ENCODE data around the gene GRK3. TPM values are rescaled to one million over a fixed set of nuclear protein-coding genes. Genes with fewer than 3 reads are reported as not detected.

The GRK3 gene
- total RNA-seq, 2 experiments from 2014 or later = 7.5 to 8.6 TPM

DNA sequence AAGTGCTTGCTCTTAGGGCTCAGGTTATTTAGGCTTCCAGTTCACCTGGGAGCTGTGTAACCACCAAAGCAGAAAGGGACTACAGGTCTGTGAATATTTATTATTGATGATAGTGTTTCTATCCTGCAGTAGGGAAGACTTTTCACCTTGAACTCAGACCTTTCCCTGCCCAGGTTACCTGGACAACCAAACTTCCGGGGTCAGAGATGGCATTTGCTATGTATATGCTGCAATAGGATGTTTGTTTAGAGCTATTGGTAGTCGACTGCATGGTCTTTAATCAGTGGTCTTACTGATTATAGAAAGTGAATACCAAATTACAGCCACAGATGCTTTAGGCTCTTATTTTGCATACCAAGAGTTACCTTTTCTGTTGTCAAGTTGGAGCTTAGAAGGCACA, 94.9 kb downstream of the GRK3 start:
- Mint-ChIP-seq H3K27me3 (no peaks in the 10 kb centered on the region), H3K36me3 (no peaks in the 10 kb centered on the region), H3K4me1 (ENCODE audit: low read depth) (no peaks in the 10 kb centered on the region), H3K27ac (no peak overlapping the region), H3K9me3 (no peaks in the 10 kb centered on the region), H3K4me3 (no peak overlapping the region)
- intact Hi-C loops (cut with micrococcal nuclease) = no loop called here
- no peak for DNase-seq
- CTCF ChIA-PET = no interaction called here
- POLR2A ChIA-PET = no interaction called here

DNA sequence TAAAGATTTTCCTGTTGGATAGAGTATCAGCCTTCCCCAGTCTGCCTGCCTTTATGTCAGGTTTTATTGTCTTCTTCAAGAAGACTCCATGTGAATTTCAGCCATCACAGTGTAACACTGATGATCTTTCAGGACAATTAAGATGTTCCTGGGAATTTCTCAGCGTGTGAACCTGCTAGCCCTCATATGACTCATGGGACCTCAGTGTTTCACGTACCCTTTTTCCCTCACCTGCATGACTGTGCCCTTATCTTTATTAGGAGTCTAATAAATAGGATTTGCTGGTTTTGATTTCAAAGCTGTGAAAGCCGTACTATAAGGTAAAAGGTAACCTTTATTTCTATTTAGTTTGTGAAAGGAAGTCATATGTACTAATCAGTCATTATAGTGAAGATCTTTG, 95.9 kb downstream of the GRK3 start:
- DNase-seq = no peak
- H3K27ac Mint-ChIP-seq = no peak overlapping the region
- no peaks in the 10 kb centered on the region for H3K27me3 Mint-ChIP-seq
- CTCF ChIA-PET = no interaction called here
- H3K9me3 Mint-ChIP-seq = no peaks in the 10 kb centered on the region
- intact Hi-C loops (cut with micrococcal nuclease) = no loop called here
- no peaks in the 10 kb centered on the region for H3K4me1 Mint-ChIP-seq (ENCODE audit: low read depth)
- H3K4me3 Mint-ChIP-seq = no peak overlapping the region
- no peaks in the 10 kb centered on the region for H3K36me3 Mint-ChIP-seq
- POLR2A ChIA-PET = no interaction called here

DNA sequence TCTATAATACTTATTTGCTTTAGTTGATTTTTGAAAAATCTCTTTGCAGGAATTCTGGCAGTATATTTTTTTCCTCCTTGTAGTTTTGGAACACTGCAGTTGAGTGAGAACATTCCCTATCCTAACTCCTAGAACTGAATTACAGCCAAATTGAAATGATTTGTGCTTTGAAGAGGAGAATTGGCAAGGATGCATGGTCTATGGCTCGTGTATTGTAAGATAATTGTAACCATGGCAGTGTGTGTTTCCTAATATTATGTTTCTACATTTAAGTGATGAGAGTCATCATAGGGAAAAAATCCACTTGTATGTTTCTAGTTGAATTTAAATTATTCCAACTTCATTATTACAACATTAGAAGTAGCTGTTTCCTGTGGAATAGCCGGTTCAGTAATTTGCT, 96.6 kb downstream of the GRK3 start:
- no peak overlapping the region for H3K27ac Mint-ChIP-seq
- POLR2A ChIA-PET = no interaction called here

DNA sequence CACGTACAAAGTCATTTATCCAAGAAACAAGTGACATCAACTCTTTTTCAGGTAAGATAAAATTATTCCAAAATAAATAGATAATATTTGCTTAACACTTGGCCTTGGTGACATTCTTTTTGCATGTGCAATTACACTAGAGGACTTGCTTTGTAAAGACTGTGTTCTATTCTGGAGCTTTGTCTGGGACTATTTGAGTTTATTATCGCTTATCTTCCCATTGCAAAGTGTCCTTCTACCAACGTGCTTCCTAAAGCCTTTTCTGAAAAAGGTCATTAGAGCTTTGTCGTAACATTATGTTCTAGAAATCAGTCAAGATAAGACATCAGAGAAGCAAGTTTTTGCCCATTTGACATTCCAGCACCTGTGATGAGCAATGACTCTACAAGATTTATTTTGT, 99.2 kb downstream of the GRK3 start:
- no peak for DNase-seq
- ChIA-PET CTCF (no interaction called here), POLR2A (no interaction called here)
- no peak overlapping the region for H3K27ac Mint-ChIP-seq
- H3K9me3 Mint-ChIP-seq = no peaks in the 10 kb centered on the region
- H3K27me3 Mint-ChIP-seq = no peaks in the 10 kb centered on the region
- no peaks in the 10 kb centered on the region for H3K4me1 Mint-ChIP-seq (ENCODE audit: low read depth)
- no peaks in the 10 kb centered on the region for H3K36me3 Mint-ChIP-seq
- H3K4me3 Mint-ChIP-seq = no peak overlapping the region
- intact Hi-C loops (cut with micrococcal nuclease) = no loop called here

More for the DNA sequence above, 96.6 kb downstream of the GRK3 start:
- Mint-ChIP-seq H3K36me3 (no peaks in the 10 kb centered on the region), H3K4me3 (no peak overlapping the region), H3K27me3 (no peaks in the 10 kb centered on the region), H3K9me3 (no peaks in the 10 kb centered on the region), H3K4me1 (ENCODE audit: low read depth) (no peaks in the 10 kb centered on the region)
- intact Hi-C loops (cut with micrococcal nuclease) = no loop called here
- DNase-seq = no peak
- CTCF ChIA-PET = no interaction called here

DNA sequence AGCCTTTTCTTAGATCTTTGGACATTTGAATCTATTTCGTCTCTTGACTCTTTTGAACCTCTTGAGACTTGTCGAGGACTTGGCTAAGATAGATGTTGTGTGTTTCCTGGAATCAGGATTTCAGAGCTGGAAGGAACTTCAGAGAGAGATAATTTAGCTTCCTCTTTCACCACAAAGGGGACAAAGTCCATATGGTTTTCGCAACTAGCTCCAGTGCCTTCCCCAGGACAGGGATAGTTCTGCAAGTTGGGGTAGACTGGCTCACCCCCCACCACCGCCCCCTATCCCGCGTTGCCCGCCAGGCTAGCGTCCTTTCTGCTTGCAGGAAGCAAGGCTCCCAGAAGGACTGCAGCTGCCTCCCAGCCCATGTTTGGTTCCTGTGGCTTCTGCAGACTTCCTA, 101.8 kb downstream of the GRK3 start:
- H3K27ac Mint-ChIP-seq = no peak overlapping the region
- H3K9me3 Mint-ChIP-seq = no peaks in the 10 kb centered on the region
- H3K27me3 Mint-ChIP-seq = no peaks in the 10 kb centered on the region
- DNase-seq = no peak
- ChIA-PET POLR2A (no interaction called here), CTCF (no interaction called here)
- intact Hi-C loops (cut with micrococcal nuclease) = no loop called here
- H3K4me3 Mint-ChIP-seq = no peak overlapping the region
- H3K36me3 Mint-ChIP-seq = no peaks in the 10 kb centered on the region
- peaks cover 5% of the 10 kb centered on the region for H3K4me1 Mint-ChIP-seq (ENCODE audit: low read depth)

DNA sequence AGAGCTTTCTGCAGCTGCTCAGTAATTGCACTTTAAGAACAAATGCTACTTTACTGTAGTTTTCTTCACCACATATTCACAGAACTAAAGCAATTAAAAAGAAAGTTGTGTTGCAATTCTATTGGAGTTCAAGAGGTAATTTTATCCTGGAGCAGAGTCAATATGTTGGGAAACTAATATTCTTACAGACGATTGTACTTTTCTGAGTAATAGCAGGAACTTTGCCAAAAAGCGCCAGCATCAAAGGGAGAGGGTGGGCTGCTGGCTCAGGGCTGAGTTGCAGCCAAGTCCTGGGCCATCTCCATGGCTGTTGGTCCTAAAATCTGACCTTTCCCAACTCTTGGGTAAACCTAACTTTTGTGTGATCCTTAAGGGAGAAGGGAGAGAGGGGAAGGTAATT, 104.0 kb downstream of the GRK3 start:
- Mint-ChIP-seq H3K27me3 (no peaks in the 10 kb centered on the region), H3K27ac (no peak overlapping the region), H3K4me1 (ENCODE audit: low read depth) (peaks cover 11% of the 10 kb centered on the region), H3K4me3 (no peak overlapping the region), H3K36me3 (no peaks in the 10 kb centered on the region), H3K9me3 (no peaks in the 10 kb centered on the region)
- DNase-seq = no peak
- POLR2A ChIA-PET = no interaction called here
- intact Hi-C loops (cut with micrococcal nuclease) = no loop called here
- CTCF ChIA-PET = interaction anchor here (1.3 kb wide), 1 partner anchor 95 kb away, joined by 3 read pairs; no protein-coding TSS in a partner anchor

DNA sequence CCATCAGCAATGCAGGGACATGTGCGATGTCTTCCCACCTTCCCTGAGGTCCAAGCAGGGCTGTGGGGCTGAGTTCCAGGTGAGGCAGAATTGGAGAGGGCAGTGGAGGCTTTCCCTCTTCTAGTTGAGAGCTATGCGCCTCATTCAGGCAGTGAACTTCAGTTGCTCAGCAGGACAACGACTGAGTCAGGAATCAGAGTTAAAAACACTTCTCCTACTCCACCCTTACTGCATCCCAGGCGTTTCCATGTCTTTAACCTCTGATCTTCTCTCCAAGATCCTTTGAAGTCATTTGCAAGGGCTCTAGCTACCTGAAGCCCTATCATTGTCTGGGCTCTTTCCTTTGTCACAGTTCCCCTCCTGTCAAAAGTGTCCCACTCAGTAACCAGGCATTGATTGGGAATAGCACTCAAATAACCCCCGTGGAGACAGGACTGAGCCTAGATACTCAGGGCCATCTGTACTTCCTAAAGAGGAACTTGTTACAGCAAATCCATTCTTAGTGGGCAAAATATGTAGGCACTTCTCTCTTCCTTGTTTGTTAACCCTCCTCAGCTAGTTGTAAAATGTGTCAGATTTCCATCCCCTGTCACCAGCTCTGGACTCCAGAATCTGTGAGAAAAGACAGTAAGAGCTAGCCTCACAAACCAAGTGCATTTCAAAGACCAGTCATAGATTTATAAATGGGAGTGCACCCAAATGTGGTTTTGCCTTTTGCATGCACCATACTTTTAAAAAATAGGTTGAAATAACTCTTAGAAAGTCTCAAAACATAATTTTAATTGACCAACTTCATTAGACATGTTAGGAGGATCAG, 105.0 kb downstream of the GRK3 start:
- peaks cover 5% of the 10 kb centered on the region for H3K36me3 Mint-ChIP-seq
- no peak for DNase-seq
- H3K4me1 Mint-ChIP-seq (ENCODE audit: low read depth) = peaks cover 13% of the 10 kb centered on the region
- CTCF ChIA-PET = interaction anchor here (1.3 kb wide), 2 partner anchors 96 to 108 kb away, joined by 3 read pairs; no protein-coding TSS in a partner anchor
- no peak overlapping the region for H3K4me3 Mint-ChIP-seq
- no peaks in the 10 kb centered on the region for H3K9me3 Mint-ChIP-seq
- POLR2A ChIA-PET = no interaction called here
- H3K27me3 Mint-ChIP-seq = no peaks in the 10 kb centered on the region
- no peak overlapping the region for H3K27ac Mint-ChIP-seq
- intact Hi-C loops (cut with micrococcal nuclease) = no loop called here

DNA sequence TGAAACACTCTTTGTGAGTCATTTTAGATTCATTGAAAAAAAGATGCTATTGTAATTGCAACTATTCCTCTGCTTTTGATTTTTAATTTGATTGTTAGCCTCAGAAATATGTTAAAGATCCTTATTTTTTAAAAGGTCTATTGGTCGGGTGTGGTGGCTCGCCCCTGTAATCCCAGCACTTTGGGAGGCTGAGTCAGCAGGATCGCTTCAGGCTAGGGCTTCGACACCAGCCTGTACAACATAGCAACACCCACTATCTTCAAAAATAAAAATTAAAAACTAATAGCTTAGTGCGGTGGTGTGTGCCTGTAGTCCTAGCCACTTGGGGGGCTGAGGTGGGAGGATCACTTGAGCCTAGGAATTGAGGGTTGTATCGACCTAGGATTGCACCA, 105.6 kb downstream of the GRK3 start:
- Mint-ChIP-seq H3K27me3 (no peaks in the 10 kb centered on the region), H3K4me1 (ENCODE audit: low read depth) (peaks cover 13% of the 10 kb centered on the region), H3K36me3 (peaks cover 5% of the 10 kb centered on the region), H3K27ac (no peak overlapping the region), H3K4me3 (no peak overlapping the region), H3K9me3 (no peaks in the 10 kb centered on the region)
- ChIA-PET POLR2A (no interaction called here), CTCF (interaction anchor here (1.3 kb wide), 1 partner anchor 108 kb away, joined by 3 read pairs; no protein-coding TSS in a partner anchor)
- intact Hi-C loops (cut with micrococcal nuclease) = no loop called here
- DNase-seq = no peak

DNA sequence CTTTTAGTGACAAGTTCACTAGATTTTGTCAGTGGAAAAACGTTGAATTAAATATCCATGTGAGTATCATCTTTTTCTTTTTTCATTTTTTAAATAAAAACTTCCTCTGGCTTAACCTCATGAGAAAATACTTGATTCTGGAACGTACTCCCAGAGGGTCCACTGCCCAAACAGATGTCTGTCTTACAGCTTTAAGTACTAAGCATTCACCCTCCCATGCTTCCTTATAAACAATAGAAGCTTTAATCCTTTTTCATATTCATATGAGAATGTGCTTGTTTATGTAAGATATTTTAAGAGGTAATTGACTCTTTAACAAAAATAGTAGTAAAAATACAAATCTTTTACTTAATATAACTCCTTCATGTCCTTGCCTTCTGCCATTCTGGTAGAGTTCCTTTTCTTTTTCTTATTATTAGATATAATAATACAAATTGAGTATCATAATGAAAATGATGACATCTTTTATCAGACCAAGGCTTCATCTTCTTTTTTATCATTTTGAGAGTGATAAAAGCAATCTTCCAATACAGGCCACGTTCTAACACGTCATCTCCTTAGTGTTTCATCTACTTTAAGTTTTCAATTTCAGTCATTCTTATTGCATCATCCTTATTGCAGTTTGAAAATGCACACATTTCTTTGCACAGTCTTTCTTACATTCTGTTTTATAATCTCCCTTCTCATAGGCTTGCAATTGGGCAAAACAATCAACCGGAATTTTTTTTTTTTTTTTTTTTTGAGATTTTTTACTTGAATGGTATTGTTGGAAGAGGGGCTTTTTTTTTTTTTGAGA, 108.0 kb downstream of the GRK3 start:
- Mint-ChIP-seq H3K9me3 (no peaks in the 10 kb centered on the region), H3K4me1 (ENCODE audit: low read depth) (peaks cover 13% of the 10 kb centered on the region), H3K36me3 (peaks cover 5% of the 10 kb centered on the region), H3K4me3 (no peak overlapping the region), H3K27ac (no peak overlapping the region), H3K27me3 (no peaks in the 10 kb centered on the region)
- CTCF ChIA-PET = interaction anchor here (1.5 kb wide), 1 partner anchor 73 kb away, joined by 3 read pairs; no protein-coding TSS in a partner anchor
- no peak for DNase-seq
- intact Hi-C loops (cut with micrococcal nuclease) = loop anchor here (1.0 kb wide), 2 partner anchors 49 to 188 kb away; no protein-coding TSS in a partner anchor
- POLR2A ChIA-PET = no interaction called here

DNA sequence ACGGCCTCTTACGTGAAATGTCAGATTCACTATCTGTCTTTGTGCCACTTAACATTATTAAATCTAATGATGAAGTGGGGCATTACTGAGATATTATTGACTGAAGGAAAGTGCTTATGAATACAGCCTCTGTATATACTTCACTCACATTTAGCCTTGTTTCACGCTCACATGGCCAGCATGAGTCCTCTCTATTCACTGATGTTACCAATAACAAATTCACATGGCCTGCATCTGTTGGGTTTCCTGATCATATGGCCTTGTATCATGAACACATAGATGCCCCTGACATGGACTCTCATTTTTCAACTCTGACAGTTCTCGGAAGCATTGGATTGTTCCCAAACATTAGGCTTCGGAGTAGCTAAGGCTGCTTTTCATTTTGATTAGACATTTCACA, 109.2 kb downstream of the GRK3 start:
- no peak for DNase-seq
- Mint-ChIP-seq H3K4me1 (ENCODE audit: low read depth) (peaks cover 13% of the 10 kb centered on the region), H3K27me3 (no peaks in the 10 kb centered on the region), H3K36me3 (peaks cover 5% of the 10 kb centered on the region), H3K9me3 (no peaks in the 10 kb centered on the region), H3K27ac (no peak overlapping the region), H3K4me3 (no peak overlapping the region)
- intact Hi-C loops (cut with micrococcal nuclease) = no loop called here
- ChIA-PET POLR2A (no interaction called here), CTCF (interaction anchor here (1.2 to 1.6 kb wide), 2 partner anchors 18 to 99 kb away, joined by 3 read pairs; no protein-coding TSS in a partner anchor)

DNA sequence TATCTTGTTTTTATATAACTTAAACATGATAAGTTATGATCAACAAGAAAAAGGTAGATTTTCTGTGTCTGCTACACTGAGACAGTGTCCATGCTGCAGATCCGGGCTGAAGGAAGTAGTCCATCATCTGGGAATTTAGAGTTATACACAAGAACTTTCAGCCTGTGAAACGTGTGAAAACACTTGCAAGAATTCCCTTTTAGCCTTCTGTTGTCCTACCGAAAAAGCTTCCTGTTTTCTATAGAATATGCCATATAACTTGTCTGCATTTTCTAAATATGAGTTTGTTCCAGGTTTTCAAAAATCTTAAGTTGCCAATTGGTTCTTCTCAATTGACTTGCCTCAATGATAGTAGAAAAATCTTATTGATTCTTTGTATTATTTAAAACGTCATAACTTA, 113.2 kb downstream of the GRK3 start:
- CTCF ChIA-PET = no interaction called here
- intact Hi-C loops (cut with micrococcal nuclease) = no loop called here
- peaks cover 5% of the 10 kb centered on the region for H3K36me3 Mint-ChIP-seq

DNA sequence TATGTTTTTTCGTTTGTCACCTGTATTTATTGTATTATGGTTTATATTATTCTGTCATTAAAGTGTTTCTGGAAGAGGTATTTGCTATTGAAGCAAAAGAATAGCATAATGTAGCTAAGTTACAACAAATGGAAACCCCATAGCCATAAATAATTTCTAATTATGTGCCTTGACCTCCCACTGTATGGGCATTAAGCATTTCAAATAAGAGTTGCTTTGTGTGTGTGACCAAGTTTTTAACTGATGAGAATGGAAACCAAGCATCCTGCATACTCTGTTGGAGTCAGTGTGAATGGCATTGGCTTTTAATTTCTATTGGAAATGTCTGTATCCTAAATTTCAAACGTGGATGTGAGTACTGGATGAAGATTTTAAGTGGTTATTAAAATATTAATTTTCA, 115.6 kb downstream of the GRK3 start:
- no peak for DNase-seq
- Mint-ChIP-seq H3K27me3 (no peaks in the 10 kb centered on the region), H3K9me3 (no peaks in the 10 kb centered on the region), H3K4me1 (ENCODE audit: low read depth) (peaks cover 5% of the 10 kb centered on the region), H3K27ac (no peak overlapping the region), H3K4me3 (no peak overlapping the region), H3K36me3 (no peaks in the 10 kb centered on the region)
- intact Hi-C loops (cut with micrococcal nuclease) = no loop called here
- ChIA-PET POLR2A (no interaction called here), CTCF (no interaction called here)

More for the DNA sequence above, 113.2 kb downstream of the GRK3 start:
- Mint-ChIP-seq H3K4me1 (ENCODE audit: low read depth) (peaks cover 11% of the 10 kb centered on the region), H3K27ac (no peak overlapping the region), H3K9me3 (no peaks in the 10 kb centered on the region), H3K4me3 (no peak overlapping the region), H3K27me3 (no peaks in the 10 kb centered on the region)
- DNase-seq = no peak
- POLR2A ChIA-PET = no interaction called here

Measured in activated CD4-positive, alpha-beta memory T cell treated with anti-CD3 and anti-CD28 coated beads for 36 hours (primary cell).